ENCODE data around the gene NMNAT2. TPM values are rescaled to one million over a fixed set of nuclear protein-coding genes. Genes with fewer than 3 reads are reported as not detected.
"Not testable (repeated sequence)": the region's sequence is repeated elsewhere in the genome, so short reads cannot be mapped to it uniquely, and the experiment has no call there.

The NMNAT2 gene
- total RNA-seq, 1 donor from 2014 or later: 0.62 TPM

GRCh38 chr1:183274836-183275235 lies 143.3 kb downstream of the NMNAT2 start:
- no peak for ATAC-seq
- intact Hi-C loops (cut with DNase I): no loop called here
- Histone ChIP-seq H3K4me1 (peaks cover 19% of the 10 kb centered on the region), H3K4me3 (no peak overlapping the region), H3K36me3 (no peaks in the 10 kb centered on the region), H3K27ac (no peak overlapping the region), H3K27me3 (ENCODE audit: low read depth) (no peaks in the 10 kb centered on the region), H3K9me3 (no peaks in the 10 kb centered on the region)
- no peak for DNase-seq
- TF ChIP-seq CTCF (IDR thresholded peaks at IDR 0.05): no peak

- DNase-seq; H3K4me3 ChIP-seq; H3K36me3 ChIP-seq; ATAC-seq; intact Hi-C loops (cut with DNase I); H3K27ac ChIP-seq; H3K9me3 ChIP-seq; H3K27me3 ChIP-seq (ENCODE audit: low read depth): not testable (repeated sequence)
- H3K4me1 ChIP-seq: peaks cover 11% of the 10 kb centered on the region
Observed at GRCh38 chr1:183273984-183274383, 144.2 kb downstream of the NMNAT2 start.

- TF ChIP-seq CTCF (IDR thresholded peaks at IDR 0.05): no peak
- no peak for ATAC-seq
- H3K36me3 ChIP-seq: no peaks in the 10 kb centered on the region
- H3K4me1 ChIP-seq: peaks cover 4% of the 10 kb centered on the region
- H3K27me3 ChIP-seq (ENCODE audit: low read depth): no peaks in the 10 kb centered on the region
- H3K4me3 ChIP-seq: no peak overlapping the region
- H3K27ac ChIP-seq: no peak overlapping the region
- H3K9me3 ChIP-seq: no peaks in the 10 kb centered on the region
- DNase-seq: no peak
- intact Hi-C loops (cut with DNase I): no loop called here
Observed at GRCh38 chr1:183273300-183273699, 144.9 kb downstream of the NMNAT2 start.

GRCh38 chr1:183272390-183272848 lies 145.8 kb downstream of the NMNAT2 start:
- DNase-seq: no peak
- no peaks in the 10 kb centered on the region for H3K36me3 ChIP-seq
- TF ChIP-seq CTCF (IDR thresholded peaks at IDR 0.05): no peak
- H3K4me1 ChIP-seq: peaks cover 4% of the 10 kb centered on the region
- intact Hi-C loops (cut with DNase I): no loop called here
- H3K27ac ChIP-seq: no peak overlapping the region
- no peak overlapping the region for H3K4me3 ChIP-seq
- peak in 1 of 2 donors; percentile 28 for ATAC-seq
- no peaks in the 10 kb centered on the region for H3K9me3 ChIP-seq
- H3K27me3 ChIP-seq (ENCODE audit: low read depth): no peaks in the 10 kb centered on the region

- H3K36me3 ChIP-seq: no peaks in the 10 kb centered on the region
- no peak overlapping the region for H3K27ac ChIP-seq
- no peak for TF ChIP-seq CTCF (IDR thresholded peaks at IDR 0.05)
- H3K4me1 ChIP-seq: peaks cover 4% of the 10 kb centered on the region
- DNase-seq: no peak
- H3K9me3 ChIP-seq: no peaks in the 10 kb centered on the region
- no peak overlapping the region for H3K4me3 ChIP-seq
- intact Hi-C loops (cut with DNase I): no loop called here
- no peak for ATAC-seq
- no peaks in the 10 kb centered on the region for H3K27me3 ChIP-seq (ENCODE audit: low read depth)
Observed at GRCh38 chr1:183270541-183271141, 147.5 kb downstream of the NMNAT2 start.

- Histone ChIP-seq H3K9me3 (no peaks in the 10 kb centered on the region), H3K4me3 (no peak overlapping the region), H3K4me1 (peaks cover 4% of the 10 kb centered on the region), H3K27me3 (ENCODE audit: low read depth) (no peaks in the 10 kb centered on the region), H3K36me3 (no peaks in the 10 kb centered on the region), H3K27ac (no peak overlapping the region)
- peak in 1 of 2 donors; percentile 31 for ATAC-seq
- intact Hi-C loops (cut with DNase I): no loop called here
- no peak for DNase-seq
- no peak for TF ChIP-seq CTCF (IDR thresholded peaks at IDR 0.05)
Observed at GRCh38 chr1:183267646-183268431, 150.3 kb downstream of the NMNAT2 start.

Measured in lower lobe of right lung (tissue), 2 donors.